Activated CD4-positive, alpha-beta T cell treated with anti-CD3 and anti-CD28 coated beads for 24 hours (primary cell): ENCODE results near the gene BRSK1.
A peak's percentile ranks its signal among the peaks of the same experiment; 100 is the strongest.
"Not testable (repeated sequence)": the region's sequence is repeated elsewhere in the genome, so short reads cannot be mapped to it uniquely, and the experiment has no call there.

Source experiments
- DNase-seq, 2 donors: peaks; one replicate each; pipeline ENCODE4 v3.0.0-alpha.2; 2020; ENCODE audit warnings: low read depth in 2 of 2

The BRSK1 gene

DNA sequence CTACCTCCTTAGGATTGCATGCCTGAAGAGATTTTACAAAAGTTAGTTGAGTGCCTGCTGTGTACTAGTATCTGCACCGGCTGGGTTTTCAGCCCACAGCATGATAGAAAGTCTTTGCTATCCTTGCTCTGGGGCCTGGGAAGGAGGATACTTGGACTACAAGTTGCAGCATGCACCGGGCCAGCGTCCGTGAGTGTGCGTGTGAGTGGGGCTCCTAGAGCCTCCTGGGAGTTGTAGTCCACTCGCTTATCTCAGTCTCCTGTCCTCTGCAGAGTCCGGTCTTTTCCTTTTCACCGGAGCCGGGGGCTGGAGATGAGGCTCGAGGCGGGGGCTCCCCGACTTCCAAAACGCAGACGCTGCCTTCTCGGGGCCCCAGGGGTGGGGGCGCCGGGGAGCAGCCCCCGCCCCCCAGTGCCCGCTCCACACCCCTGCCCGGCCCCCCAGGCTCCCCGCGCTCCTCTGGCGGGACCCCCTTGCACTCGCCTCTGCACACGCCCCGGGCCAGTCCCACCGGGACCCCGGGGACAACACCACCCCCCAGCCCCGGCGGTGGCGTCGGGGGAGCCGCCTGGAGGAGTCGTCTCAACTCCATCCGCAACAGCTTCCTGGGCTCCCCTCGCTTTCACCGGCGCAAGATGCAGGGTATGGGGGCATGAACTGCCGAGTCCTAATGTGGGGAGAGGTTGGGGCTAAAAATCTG is 20.6 kb downstream of the BRSK1 start:
- peak in 1 of 2 donors; percentile 25 for DNase-seq

DNA sequence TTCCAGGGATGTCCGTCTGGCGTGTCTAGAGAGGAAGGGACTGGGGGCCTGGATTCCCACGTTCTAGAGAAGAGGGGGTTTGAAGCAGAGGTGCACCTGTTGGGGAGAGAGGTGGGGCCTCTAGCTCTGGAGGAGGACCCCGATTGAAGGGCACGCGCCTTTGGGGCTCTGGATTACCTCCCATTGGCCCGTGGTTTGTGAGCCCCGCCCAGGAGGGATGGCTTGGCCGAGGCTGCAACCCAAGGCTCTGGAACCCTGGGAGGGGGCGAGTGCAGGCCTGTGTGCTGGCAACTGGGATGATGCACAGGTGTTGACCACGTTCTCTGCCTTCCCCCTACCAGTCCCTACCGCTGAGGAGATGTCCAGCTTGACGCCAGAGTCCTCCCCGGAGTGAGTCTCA is 21.2 kb downstream of the BRSK1 start:
- DNase-seq = no peak

DNA sequence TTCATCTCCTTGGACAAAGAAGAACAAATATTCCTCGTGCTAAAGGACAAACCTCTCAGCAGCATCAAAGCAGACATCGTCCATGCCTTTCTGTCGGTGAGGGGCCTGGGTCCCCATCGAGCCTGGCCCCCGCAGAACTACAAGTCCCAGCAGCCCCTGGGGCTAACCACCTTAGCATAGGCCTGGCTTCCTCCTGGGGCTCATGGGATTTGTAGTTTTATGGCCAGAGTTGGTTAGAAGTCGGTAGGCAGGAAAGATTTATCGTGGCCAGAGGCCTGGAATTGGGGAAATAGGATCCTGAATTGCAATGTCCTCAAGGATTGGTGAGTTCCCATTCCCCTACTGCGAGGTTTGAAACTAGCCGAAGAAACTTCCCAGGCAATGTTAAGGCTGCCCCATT is 21.7 kb downstream of the BRSK1 start:
- peak; percentile 24 to 42 for DNase-seq

DNA sequence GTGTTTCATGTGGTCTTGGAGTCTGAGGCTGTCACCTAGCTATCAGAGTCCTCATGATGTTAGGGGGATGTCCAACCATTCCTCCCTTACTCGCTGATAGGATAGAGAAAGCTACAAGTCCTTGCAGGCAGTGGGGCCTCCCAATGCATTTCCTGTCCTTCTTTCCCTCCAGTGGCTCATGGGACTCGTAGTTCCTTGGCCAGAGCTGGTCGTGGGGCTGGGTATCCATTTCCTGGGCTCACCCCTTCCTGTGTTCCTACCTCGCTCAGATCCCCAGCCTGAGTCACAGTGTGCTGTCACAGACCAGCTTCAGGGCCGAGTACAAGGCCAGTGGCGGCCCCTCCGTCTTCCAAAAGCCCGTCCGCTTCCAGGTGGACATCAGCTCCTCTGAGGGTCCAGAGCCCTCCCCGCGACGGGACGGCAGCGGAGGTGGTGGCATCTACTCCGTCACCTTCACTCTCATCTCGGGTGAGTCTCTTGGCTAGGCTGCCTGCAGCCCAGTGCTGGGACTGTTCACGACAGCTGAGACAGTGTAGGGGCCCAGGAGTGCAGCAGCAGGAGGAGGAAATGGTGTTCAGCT is 22.3 kb downstream of the BRSK1 start:
- DNase-seq = no peak

DNA sequence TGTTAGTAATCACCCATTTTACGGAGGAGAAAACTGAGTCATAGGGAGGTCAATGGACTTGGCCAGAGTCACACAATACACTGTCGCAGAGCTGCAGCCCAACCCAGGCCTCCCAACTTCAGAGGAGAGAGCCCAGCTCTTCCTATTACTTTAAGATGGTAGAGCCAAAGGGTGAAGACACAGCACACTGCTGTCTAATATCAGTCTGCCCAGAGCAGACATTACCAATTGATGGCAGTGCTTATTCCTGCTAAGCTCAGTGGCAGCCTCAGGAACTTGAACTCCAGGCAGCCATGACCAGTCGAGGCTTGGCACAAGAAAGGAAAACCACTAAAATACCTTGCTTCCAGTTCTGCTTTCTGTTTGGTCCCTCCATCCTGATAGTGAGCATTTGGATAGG is 22.9 kb downstream of the BRSK1 start:
- no peak for DNase-seq

DNA sequence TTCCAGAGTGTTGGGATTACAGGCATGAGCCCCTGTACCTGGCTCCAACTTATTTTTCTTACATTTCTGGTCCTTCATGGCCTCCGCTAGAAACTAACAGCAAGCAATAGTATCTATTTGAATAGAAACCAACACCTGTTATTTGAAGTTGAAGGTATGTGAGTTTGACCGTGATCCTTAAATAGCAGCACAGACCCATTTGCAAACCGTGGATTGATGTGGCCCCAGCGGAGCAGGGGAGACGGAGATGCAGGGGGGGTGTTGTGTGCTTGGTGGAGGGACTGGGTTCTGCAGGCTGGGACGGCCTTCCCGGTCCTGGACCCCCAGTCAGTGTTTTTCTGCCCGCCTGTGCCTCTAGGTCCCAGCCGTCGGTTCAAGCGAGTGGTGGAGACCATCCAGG is 24.5 kb downstream of the BRSK1 start:
- DNase-seq = no peak

DNA sequence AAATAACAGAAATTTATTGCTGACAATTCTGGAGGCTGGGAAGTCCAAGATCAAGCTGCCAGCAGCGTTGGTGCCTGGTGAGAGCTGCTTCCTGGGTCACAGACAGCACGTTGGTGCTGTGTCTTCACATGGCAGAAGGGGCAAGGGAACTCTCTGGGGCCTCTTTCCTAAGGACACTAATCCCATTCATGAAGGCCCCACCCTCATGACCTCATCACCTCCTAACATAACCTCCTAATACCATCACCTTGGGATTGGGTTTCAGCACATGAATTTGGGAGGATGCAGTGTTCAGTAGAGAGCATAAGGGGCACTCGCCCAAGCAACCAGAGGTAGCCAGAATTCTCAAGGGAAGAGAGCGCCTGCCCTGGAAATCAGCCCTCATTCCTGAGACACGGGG is 25.7 kb downstream of the BRSK1 start:
- DNase-seq = no peak

DNA sequence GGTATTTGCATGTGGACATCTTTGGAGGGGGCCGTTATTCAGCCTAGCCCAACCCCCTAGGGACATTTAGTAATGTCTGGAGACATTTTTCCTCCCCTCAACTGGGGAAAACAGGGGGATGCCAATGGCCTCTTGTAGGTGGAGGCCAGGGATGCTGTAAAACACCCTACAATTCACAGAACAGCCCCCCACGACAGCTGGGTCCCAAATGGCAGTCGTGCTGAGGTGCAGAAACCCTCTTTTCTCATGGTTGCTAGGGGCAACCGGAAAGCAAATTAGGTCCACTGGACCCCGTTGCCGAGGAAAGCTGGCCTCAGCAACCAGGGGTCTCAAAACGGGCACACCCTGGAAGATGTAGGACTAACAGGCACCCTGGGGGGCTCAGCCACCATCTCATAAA is 26.7 kb downstream of the BRSK1 start:
- no peak for DNase-seq

DNA sequence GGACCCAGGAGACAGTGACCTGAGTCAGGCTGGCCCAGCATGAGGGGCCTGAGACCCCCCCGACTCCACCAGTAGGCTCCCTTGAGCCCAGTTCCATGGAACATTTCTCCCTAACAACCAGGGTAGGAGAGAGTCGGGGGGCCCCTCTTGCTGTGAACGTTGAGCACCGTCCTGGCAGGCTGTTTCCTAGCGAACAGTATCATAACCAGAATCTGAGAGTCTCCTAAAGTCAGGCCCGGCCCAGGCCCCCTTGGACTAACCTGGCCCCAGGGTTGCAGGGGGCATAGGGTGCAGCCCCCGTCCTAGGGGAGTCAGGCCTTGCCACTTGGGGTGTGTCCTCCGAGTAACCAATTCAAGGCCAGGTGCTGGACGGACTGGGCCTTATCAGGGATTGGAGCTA is 27.6 kb downstream of the BRSK1 start:
- no peak for DNase-seq

DNA sequence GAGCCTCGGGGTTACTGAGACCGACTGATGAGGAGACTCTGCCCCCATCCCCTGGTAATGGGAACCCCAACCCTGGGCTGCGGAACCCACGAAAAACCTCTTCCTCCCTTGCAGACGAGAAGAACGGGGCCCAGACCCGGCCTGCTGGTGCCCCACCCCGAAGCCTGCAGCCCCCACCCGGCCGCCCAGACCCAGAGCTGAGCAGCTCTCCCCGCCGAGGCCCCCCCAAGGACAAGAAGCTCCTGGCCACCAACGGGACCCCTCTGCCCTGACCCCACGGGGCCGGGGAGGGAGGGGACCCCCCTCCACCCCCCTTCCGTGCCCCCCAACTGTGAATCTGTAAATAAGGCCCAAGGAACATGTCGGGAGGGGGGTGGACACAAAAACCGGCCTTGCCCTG is 28.0 kb downstream of the BRSK1 start:
- DNase-seq = no peak

DNA sequence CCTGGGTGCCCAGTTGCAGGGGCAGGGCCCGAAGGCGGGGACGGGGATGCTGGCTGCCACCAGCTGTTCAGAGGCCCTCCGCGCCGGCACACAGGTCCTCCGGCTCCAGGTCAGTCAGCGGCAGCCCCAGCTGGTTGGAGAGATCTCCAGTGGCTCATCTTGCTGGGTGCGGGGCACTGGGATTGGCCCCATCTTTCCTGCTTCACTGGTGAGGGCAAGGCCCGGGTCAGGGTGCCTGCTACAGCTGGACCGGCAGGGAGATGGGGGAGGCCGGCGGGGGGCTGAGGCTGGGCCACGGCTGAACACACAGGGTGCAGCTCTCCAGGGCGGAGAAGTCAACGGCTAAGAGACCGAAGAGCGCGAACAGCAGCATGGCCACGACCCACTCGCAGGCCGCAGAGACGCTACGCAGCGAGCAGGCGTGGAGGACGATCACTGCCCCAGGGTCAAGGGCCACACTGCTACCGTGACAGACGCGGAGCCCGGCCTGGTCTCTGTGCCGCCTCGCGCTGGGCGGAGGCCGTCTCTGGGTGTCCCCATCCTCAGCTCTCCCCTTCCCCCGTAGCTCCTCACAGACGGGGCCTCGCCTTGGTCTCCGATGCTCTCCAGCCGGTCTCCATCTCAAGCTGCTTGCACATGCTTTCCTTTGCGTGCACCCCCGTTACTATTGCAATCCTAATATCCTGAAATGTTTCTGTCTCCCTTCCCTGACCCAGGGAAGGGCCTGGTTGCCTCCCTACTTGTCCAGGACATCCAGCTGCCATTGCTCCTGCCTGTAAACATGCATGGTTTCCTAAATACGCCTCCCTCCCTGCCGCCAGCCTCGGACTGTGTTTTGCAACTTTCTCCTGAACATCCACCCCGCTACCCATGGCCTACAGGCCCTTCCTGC is 29.1 kb downstream of the BRSK1 start:
- no peak for DNase-seq

DNA sequence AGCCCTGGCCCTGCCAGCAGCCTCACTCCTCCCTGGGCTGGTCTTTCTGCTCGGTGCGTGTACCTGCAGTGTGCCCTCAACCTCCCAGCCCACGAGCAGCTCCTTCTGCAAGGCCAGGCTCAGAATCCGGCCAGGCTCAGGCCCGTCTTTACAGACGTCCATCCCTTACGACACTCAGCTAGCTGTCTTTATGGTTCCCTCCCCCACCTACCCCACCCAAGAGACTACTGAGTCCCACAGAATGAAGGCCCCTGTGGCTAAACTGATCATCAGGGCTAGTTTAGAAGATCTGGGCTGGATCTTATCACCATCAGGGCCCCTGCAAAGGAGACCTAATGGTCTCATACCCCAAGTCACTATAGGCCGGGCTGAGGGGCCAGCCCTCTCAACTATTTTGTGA is 30.6 kb downstream of the BRSK1 start:
- DNase-seq = no peak

DNA sequence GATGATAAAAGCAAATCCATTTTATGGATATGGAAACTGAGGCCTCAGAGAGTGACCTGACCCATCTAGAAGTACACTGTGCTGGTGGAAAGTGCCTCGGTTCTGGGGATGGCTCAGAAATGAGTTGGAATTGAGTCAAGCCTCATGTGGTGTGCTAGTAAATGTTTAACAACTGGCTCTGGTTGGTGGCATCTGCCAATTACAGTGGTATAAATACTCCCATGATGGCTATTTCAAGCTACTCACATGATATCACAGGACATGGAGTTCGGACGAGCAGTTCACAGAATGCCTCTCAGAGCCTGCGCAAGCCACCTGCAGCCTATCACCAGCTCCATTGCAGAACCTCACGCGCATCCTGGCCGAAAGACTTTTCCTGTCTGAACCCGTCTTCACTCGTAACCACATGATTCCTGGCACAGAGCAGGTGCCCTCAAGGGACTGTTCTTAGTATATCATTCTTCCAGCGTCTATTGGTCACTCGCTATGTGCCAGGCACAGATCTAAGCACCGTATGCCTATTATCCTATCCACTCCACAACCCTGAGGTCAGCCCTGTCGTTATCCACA is 32.2 kb downstream of the BRSK1 start:
- no peak for DNase-seq

DNA sequence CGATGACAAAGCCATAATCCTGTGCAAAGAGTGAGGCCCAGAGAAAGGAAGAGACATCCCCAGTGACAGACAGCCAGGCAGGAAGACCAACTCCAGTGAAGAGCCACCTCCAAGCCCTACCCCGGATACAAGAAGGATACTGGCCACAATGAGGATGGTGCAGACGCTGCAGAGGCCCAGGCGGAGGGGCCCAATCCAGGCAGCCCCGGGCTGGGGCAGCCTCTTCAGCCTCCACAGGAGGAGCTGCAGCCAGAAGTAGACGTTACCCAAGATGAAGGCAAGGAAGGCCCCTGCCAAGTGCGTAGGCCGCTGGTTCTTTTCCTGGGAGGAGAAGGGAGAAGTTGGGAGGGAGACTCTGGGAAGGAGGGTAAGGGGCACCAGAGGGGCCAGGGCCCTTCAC is 32.8 kb downstream of the BRSK1 start:
- no peak for DNase-seq

DNA sequence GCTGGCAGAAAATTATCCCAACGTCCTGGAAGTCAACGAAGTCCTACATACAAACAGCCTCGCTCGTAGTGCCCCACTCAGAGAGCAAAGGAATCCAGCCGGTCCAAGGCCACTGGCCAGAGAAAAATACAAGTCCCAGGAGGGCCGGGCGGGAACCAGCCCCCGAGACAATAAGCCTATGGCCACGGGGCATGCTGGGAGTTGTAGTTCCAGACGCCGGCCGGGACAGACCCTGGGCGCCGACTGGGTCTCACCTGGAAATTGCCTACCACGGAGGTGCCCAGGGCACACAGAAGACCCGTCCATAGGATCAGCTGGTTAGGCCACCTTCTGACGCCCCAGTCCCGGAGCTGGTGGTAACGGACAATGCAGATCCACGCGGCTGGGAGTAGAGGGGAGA is 36.0 kb downstream of the BRSK1 start:
- no peak for DNase-seq

DNA sequence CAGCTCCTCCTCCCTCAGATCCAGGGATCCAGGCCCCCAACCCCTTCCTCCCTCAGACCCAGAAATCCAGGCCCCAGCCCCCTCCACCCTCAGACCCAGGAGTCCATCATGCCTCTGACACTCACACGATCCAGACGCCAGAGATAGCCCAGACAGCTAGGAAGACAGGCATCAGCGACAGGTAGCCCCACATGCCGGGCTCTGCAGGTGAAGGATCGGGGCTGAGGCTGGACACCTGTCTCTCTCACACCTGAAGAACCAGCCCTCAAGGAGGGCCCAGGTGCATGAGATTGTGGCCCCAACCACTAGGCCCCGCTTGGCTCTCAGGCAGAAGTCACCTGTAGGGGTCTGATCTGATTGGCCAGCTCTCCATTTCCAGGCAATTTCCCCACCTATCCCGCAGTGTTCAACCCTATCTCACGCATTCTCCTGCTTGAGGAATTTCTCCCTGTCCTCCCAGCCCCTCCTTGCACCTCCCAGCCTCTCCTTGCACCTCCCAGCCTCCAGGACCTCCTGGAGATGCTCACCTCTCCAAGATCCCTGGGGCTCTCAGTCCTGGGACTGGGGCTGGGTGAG is 37.1 kb downstream of the BRSK1 start:
- no peak for DNase-seq

DNA sequence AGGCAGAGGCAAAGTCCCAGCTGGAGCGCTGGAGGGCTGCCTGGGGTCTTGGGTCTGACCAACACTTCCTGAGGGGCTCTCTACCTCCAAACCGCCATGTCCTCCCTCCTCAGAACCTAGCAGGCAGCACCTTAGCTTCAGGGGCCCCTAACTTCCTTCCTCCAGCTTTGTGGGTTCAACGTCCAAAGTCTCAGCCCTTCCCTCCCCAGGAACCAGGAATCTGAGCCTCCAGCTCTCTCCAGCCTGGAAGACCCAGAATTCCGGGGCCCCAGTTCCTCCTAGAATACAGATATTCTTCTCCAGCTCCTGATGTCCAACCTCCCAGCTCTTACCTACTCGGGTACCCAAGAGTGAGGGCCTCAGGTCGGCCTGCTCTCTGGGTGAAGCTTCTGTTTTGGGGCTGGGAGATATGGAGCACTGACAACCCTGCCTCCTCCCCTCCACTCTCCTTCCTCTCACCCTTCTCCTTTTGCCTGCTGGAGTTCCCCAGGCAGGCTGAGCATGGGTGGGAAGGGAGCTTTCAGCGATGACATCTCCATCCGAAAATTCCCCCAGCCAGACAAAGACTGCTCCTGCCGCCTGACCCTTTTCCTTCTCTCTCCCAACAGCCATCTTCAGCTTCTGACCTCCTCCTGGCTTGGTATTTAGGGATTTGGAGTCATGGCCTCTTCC is 37.8 kb downstream of the BRSK1 start:
- DNase-seq = no peak

DNA sequence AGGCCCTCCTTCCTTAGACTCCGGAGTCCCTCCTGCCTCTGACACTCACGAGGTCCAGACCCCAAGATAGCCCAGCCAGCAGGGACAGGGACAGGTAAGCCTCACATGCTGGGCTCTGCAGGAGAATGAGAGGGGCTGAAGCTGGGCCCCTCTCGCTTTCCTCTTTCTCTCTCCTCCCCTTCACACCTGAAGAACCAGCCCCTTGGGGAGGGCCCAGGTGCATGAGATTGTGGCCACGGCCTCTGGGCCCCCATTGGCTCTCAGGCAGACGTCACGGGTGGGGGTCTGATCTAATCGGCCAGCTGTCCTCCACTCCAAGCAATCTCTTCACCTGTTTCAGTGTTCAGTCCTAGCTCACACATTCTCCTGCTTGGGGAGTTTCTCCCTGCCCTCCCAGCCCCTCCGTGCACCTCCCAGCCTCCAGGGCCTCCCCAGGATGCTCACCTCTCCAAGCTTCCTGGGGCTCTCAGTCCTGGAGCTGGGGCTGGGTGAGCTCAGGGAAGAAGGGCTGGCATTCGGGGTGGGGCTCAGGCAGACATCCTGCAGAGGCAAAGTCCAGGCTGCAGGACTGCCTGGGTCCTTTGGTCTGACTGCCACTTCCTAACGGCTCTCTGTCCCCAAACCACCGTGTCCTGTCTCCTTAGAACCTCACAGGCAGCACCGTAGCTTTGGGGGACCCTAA is 38.5 kb downstream of the BRSK1 start:
- DNase-seq = no peak

DNA sequence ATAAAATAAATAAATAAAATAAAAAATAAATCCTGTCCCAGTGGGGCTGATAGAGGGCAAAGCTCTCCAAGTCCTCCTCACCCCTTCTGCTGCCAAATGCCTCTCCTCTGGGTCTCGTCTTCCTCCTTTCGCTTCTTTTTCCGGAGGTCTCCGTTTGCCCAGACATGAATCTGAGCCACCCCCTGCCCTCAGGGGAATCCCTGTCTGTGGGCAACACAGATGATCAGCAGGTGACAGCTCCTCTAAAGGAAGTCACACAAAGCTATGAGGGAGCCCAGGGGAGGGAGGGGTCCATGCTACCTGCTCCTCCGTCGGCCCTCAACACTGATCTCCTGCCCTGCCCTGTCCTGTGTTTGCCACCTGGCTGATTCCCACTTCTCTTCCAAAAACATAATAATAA is 40.9 kb downstream of the BRSK1 start:
- DNase-seq = no peak

DNA sequence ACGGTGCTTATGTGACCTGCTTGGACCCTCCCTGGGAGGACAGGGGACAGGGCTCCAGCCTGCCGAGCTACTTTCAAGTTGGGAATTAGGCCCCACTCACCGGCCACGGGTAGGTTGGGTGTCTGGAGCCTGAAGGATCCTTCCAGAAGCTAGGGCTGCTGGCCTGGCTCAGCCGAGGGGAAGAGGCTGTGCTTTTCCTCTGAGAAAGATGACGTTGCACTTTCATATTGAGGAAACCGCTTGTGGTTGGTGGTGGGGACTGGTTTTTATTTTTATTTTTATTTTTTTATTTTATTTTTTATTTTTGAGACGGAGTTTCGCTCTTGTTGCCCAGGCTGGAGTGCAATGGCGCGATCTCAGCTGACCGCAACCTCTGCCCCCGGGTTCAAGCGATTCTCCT is 41.4 kb downstream of the BRSK1 start, which contains the start of gene TMEM150B:
TMEM150B (minus strand) TSS at position 170 of the 400 bp plus-strand sequence. CDS start 4,305 bp downstream, outside the sequence.
- DNase-seq = no peak

DNA sequence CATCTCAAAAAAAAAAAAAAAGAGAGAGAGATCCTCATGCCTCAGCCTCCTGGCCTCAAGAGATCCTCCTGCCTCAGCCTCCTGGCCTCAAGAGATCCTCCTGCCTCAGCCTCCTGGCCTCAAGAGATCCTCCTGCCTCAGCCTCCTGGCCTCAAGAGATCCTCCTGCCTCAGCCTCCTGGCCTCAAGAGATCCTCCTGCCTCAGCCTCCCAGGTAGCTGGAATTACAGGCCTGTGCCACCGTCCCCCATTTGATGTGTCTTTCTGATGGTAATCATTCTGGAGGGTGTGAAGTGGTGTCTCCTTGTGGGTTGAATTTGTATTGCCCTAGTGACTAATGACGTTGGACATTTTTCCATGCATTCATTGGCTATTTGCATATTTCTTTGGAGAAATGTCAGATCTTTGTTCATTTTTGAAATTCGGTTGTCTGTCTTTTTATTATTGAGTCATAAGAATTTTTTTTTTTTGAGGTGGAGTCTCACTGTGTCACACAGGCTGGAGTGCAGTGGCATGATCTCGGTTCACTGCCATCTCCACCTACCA is 45.0 kb downstream of the BRSK1 start:
- DNase-seq = not testable (repeated sequence)
